GM18861 (cell line): ENCODE measurements around the gene EMID1.
"Not testable (repeated sequence)": the region's sequence is repeated elsewhere in the genome, so short reads cannot be mapped to it uniquely, and the experiment has no call there.

Source experiments
- ATAC-seq: cut with Tn5 transposase; IDR thresholded peaks from one replicate; pipeline ENCODE4 v1.9.1; 2021; ENCODE audit not compliant: unreplicated experiment

Gene EMID1

DNA sequence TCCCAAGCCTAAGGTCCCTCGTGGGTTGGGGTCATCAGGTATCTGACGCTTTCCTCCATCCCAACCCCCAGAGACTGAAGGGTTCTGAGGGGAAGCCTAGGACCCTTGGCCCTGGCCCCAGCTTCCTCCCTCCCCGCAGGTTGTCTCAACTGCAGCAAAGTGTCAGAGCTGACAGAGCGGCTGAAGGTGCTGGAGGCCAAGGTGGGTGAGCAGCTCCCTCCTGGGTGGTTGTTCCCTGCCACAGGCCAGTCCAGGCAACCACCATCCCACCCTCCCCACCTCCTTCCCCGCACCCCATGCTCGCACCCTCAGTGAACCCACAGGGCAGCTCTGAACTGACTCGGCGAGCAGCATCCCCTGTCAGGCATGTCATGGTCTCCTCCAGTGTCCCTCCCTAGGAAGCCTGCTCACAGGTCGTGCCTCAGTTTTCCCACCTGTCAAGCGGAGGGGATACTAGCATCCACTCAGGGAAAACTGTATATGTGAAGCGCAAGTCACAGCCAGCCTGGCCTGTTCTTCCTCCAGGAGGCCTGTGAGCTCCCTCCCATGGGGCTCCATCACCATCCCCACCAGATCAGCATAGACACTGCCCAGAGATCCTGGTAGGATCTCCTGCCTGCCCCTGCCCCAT lies 20.8 kb downstream of the EMID1 start:
- no peak for ATAC-seq

DNA sequence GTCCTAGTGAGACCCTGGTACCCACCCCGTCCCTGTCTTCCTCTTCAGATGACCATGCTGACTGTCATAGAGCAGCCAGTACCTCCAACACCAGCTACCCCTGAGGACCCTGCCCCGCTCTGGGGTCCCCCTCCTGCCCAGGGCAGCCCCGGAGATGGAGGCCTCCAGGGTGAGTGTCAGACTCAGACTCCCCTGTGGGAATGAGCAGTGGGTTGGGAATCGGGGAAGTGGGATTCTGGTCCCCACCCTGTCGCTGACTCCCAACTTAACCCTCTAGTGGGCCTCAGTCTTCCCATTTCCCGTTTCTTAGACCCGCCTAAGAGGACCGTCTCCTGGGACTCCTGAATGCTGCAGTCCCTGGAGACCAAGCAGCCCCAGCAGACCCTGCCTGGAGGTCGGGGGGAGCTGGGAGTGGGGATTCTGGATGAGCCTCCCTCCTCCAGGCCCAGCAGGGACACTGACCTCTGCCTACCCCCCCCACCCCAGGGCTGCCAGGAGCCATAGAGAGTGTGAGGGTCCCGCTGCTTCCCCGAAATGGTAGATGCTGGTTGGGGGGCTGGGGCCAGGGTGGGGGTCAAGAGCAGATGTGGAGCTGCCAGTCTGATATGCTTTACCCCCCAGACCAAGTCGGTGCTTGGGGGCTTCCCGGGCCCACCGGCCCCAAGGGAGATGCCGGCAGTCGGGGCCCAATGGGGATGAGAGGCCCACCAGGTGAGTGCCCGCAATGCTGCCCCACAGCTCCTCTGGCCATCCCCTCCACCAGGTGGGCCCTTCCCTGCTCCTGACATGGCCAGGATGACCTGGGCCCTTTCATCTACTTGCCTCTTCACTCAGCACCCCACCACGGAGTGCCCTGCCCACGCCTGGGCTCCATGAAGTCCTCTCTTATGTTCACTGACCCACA lies 25.5 kb downstream of the EMID1 start:
- no peak for ATAC-seq

DNA sequence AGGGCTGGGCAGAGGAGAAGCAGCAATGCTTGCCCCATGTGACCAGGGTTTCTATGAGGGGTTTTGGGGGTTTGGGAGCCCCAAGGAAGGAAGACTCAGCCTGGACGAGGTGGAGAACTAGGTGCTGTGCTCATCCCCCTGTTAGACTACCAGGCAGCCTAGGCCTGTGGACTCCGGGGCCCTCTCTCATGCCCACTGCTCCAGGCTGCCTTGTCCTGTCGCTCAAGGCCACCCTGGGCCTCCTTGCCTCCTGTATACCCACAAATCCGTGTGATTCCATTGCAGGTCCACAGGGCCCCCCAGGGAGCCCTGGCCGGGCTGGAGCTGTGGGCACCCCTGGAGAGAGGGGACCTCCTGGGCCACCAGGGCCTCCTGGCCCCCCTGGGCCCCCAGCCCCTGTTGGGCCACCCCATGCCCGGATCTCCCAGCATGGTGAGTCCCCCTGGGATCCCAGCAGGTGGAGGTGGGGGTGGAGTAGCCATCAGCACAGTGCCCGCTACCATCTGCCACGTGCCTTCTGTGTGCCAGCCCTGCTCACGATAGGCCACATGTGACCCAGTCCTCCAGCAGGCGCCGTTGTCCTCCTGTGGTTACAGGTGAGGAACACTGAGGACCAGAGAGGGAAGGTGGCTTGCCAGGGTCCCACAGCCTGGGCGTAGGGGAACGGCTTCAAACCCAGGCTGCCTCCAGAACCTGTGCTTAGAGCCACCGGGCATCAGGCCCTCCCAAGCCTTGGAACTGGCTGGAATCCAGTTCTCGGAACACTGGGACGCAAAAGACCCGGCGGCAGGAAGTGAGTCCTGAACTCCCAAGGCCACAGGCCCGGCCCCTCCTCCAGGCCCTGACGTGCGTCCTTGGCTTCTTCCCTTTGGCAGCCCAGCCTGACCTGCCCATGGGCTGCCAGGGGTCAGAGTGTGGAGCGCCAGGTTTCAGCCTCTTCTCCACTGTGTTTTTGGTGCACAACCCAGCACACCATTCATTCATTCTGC lies 26.6 kb downstream of the EMID1 start:
- no peak for ATAC-seq

DNA sequence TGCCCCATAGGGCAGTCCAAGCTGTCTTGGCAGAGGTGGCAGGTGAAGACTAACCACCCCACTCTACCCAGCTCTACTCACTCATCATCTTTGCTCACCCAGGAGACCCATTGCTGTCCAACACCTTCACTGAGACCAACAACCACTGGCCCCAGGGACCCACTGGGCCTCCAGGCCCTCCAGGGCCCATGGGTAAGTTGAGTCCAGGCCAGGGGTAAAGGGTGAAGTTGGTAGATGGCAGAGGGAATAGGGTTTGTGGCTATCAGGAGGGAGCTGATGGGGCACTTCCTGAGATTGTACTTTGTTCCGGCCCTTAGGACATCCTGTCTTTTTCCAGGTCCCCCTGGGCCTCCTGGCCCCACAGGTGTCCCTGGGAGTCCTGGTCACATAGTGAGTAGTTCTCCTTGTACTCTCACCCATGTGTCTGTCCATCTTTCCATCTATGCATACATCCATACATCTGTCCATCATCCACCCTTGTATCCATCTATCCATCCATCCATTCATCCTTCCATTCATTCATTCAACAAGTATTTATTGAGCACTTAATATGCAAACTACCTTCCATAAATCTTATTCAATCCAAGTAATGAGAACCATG lies 27.7 kb downstream of the EMID1 start:
- no peak for ATAC-seq

DNA sequence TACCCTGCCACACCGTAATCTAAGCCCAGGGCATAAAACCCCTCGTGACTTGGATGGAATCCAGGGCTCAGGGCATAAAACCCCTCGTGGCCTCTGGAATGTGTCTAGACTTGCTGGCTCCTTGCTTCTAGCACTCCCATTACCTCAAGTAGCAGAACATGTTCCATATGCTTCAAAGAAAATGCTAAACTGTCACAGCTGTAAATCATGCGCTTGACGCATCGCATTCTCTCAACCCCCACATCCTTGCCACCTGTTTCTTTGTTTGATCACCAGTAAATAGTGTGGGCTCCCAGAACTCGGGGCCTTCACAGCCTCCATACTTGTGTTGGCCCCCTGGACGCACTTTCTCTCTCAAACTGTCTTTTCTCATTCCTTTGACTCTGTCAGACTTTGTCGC lies 34.8 kb downstream of the EMID1 start:
- ATAC-seq, result not testable (repeated sequence)

DNA sequence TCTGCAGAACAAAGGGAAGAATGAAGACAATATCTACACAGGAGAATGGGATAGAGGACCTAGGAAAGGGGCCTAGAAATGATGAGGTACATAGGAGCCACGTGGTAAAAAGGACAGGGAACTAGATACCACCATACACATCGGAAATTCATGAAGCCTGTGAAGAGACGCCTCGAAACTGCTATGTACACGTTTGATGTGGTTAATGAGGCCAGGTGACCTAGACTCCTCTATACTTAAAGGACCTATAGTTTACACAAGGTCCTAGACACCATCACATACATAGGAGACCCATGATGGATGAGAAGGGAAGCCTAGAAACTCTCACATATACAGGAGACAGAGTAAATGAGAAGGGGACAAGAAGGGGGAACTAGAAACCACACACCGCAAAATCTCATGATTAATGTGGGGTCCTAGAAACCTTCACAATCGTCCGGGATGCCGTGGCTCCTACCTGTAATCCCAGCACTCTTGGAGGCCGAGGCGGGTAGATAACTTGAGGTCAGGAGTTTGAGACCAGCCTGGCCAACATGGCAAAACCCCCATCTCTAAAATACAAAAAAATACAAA lies 38.3 kb downstream of the EMID1 start:
- no peak for ATAC-seq

DNA sequence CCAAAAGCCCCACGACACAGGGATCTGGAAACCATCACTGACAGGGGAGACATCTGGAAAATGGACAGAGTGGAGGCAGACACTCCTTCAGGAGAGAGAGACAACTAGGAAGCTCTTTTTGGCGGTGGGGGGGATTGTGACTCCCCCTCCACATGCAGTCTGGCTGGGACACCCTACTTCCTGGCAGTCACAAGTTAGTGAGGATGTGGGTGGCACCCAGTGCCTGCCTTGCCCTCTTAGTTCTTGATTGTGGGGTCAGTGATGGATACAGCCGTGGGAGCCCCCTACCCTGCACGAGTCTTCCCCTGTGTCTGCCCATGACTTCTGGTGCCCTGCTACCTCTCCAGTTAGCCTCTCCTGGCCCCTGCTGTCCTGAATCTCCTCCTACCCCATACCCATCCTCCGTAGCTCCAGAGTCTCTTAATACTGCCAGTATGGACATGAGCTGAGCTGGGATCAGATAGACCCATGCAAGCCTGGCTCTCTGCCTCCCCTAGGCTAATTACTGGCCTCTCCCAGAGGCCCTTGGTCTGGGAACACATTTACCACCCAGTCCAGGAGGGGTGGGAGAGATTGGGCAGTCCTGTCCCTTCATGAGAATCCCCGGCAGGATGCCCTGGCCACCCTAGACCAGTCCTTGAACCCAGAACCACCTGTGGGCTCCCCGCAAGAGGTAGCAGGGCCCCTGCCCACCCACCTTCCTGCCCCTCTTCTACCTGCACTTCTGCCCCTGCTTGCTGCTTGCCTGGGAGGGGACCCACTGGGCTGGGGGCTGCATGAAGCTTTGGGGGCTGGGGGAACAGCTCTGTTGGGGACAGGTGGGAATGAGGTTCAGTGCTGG lies 39.3 kb downstream of the EMID1 start:
- no peak for ATAC-seq

DNA sequence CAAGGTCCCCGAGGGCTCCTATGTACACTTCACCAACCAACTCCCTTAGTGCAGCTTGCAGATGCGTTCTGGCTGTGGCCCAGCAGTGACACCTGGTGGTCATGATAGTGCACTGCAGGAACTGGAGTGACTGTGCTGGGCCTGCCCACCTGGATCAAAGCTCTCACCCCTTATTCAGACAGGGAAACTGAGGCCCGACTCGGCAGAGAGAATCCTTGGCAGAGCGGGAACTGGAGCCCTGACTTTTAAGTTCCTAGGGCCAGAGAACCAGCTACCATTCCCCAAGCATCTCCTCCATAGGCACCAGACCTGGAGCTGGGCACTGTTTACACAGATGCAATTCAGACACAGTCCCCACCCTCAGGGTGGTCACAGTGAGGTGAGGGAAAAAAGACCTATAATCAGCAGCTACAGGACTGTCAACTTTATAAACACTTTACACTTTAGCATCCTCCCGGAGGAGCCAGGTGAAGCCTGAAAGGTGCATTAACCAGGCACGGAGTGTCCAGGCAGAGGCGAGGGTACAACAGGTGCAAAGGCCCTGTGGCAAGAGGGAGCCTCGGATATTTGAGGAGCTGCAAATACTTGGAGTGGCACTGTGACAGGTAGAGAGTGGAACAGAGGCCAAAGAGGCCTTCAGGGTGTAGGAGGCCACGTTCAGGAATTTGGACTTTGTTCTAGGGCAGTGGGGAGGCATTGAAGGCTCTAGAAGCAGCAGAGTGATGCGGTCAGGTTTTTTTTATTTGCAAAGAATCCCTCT lies 40.1 kb downstream of the EMID1 start:
- peak; percentile 49 for ATAC-seq

DNA sequence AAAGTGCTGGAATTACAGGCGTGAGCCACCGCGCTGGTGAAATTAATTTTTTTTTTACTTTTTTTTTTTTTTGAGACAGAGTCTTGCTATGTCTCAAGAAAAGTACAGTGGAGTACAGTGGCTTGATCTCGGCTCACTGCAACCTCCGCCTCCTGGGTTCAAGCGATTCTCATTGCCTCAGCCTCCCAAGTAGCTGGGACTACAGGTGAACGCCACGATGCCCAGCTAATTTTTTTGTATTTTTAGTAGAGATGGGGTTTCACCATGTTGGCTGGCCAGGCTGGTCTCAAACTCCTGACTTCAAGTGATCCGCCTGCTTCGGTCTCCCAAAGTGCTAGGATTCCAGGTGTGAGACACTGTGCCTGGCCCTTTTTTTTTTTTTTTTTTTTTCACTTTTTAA lies 42.2 kb downstream of the EMID1 start:
- not testable (repeated sequence) for ATAC-seq

DNA sequence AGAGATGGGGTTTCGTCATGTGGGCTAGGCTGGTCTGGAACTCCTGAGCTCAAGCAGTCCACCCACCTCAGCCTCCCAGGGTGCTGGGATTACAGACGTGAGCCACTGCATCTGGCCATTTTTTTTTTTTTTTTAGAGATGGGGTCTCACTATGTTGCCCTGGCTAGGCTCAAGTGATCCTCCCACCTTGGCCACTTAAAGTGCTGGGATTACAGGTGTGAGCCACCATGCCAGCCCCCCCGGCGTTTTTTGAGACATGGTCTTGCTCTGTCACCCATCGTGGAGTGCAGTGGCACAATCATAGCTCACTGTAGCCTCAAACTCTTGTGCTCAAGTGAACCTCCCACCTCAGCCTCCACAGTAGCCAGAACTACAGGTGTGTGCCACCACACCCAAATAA lies 45.6 kb downstream of the EMID1 start:
- no peak for ATAC-seq

DNA sequence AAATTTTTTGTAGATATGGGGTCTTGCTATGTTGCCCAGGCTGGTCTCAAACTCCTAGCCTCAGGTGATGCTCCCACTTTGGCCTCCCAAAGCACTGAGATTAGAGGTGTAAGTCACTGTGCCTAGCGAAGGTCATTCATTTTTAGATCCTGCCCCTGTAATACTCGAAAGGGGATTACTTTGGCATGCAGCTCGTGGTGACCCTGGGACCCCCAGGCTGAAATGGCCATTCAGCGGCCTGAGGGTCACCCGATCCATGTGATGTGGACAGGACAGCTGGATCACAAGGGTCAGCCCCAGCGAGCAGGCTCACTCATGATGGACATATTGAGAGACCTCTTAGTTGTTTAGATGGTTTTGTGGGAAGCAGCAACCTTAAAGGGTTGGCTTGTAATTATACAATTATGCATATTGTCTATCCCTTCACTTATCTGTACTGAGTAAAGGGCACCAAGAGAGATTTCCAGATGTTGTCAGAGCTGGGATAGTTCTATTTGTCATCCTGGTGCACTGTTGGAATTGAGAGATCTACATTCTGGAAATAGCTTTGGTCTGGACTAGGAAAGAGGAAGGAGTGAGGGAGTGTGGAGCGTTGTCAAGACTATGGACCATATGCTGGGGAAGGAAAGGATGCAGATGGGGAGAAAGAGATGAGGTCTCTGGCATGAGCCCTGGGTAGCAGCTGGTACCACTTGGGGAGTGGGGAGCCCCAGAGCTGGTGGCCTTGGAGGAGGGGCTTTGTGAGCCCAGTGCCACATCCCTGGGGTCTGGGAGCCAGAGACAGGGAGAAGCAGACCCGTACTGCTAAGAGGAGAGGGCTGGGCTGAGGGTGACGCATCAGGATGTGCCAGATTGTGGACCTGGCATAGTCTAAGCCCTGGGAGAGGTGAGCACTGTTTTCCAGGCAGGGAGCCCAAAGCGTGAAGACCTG lies 46.5 kb downstream of the EMID1 start:
- ATAC-seq, result no peak

DNA sequence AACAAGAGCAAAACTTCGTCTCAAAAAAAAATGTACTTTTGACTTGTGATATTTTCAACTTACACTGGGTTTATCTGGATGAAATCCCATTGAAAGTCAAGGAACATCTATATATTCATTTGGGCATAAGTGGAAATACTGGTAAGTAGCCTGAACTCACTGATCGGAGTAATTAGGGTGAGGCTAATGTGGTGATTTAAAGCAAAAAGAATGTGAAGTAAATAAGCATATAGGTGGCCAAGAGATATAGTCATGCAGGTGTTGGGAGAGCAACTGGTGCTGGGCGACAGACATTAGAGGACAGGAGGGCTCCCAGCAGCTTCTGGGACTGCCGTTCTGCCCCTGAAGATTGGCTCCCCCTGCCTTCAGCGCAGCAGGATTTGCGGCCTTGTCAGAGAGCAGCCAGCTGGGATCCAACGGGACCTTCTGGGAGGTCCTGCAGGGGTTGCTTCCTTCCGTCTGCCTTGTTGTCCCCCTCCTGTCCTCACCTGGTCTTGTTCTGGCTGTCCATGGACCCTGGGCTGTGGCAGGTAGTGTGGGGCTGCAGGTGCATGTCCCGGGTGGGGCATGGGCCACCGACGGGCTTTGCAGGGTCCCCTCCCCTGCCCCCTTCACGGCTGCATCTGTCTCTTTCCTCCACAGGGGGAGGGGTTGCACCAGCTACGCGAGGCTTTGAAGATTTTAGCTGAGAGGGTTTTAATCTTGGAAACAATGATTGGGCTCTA lies 48.0 kb downstream of the EMID1 start:
- ATAC-seq, result no peak

DNA sequence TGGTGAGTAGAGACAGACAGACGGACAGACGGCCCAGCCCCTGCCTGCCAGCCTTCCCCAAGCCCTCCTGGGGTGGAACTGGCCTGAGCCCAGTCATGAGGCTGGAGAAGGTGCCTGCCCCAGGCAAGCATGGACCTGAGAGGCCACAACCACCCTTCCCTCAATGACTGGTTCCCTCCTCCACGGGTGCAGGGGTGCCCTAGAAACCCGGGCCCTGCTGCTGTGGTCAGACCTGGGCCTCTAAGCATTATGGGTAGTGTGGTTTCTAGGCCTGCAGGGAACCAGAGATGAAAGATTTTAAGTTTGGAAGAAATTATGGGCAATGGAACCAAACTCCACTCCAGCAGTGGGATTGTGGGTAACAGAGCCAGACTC lies 48.6 kb downstream of the EMID1 start:
- ATAC-seq, result no peak

DNA sequence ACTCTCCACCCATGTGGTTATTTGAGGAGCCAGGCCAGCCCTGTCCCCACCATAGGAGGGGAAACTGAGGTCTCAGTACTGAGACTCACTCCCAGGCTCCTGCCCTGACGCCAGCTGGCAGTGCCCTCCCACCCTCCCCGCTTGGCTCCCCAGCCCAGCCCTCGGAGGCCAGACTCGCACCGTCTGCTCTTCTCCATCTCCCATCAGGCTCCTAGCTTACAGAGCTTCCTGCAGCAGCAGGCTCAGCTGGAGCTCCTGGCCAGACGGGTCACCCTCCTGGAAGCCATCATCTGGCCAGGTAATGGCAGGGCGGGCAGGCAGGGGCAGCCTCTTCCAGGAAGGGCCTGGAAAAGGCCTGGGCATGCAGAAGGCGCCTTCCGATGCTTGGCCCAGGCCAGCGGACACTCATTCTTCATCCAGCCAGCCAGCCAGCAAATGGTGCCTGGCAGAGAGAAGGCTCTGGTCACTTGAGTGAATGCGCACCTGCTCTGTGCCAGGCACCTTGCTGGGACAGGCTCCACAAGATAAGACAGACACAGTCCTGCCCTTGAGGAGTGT lies 49.4 kb downstream of the EMID1 start:
- no peak for ATAC-seq

DNA sequence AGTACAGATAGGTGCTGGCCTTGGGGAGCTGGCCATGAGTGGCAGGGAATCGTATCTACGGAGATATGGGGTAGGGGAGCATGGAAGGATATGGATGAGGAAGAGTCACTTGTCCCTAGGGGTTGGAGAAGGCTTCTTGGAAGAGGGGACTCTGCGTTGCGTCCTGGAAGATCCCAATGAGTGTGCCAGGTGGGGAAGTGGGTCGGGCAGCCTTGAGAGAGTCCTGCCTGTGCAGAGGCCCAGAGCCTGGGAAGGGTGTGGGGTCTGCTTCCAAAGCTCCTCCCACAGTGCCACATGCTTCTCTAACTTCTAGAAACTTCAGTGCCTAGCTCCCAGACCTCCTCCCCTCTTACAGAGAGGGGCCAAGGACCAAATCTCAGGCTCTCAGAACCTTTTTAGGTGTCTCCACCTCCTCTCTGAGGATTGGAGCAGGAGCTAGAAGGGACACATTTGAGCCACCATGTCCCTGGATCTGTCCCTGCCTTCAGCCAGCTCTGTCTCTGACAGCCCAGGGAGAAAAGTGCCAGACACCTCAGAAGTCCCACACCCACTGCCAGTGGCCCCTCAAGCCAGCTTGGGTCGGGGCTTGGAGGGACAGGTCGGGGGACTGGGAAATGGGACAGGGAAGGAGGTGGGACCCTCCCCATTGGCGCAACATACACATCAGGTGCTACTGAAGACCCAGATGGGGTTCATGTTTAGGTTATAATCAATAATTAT lies 51.1 kb downstream of the EMID1 start:
- ATAC-seq, result no peak

DNA sequence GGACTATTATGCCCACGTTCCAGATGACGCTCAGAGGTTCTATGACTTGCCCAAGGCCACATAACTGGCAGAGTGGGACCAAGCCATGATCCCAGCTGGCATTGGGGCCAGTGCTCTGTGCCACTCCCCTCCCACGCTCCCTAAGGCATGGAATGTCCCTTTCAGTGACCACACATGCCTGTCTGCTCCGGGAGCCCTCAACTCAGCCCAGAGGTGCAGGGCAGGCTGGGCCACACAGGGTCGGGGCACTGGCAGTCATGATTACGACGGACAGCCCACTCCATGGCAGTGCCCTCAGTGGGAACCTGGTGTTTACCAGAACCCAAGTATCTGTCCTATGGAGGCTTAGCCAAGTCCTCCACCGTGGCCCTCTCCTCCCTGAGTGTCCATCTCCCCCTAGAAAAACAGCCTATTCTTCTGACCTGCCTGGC lies 52.1 kb downstream of the EMID1 start:
- ATAC-seq, result no peak
